A549 (cell line): ENCODE data around the gene GATA2. TPM values are rescaled to one million over a fixed set of nuclear protein-coding genes. Genes with fewer than 3 reads are reported as not detected.

Experiments used
- ATAC-seq, 2 experiments: fragments of 200-7000 bp in 1 of 2; fragments of >200 bp in 1 of 2; cut with Nextera tagmentation in 1 of 2; cut with Tn5 transposase in 1 of 2; 3 replicates each; pipeline versions ENCODE4 v1.8.0 to v1.9.1; 2018 to 2020; ENCODE audit warnings: mild to moderate bottlenecking in 1 of 2, moderate library complexity in 1 of 2
- CTCF ChIA-PET: fragments of 300-600 bp; sonication (Branson Sonifier 250); formaldehyde crosslinking; extraction: SDS; loops from one replicate; lab custom pipeline; 2021; ENCODE audit warnings: antibody characterized with exemption, inconsistent platforms; lab: Yijun Ruan, JAX
- POLR2A ChIA-PET: fragments of 350-600 bp; formaldehyde crosslinking; extraction: SDS; loops from one replicate; lab custom pipeline; 2021; ENCODE audit warnings: antibody characterized with exemption, inconsistent platforms; lab: Yijun Ruan, JAX
- DNase-seq, 2 experiments: peaks; one replicate each; pipeline versions ENCODE4 v3.0.0 to v3.0.0-alpha.2; 2011 to 2016; ENCODE audit warnings: low read depth in 1 of 2, low spot score in 1 of 2
- FAIRE-seq: peaks from 2 replicates; lab custom pipeline; 2011; peaks lifted over from hg19 to GRCh38; lab: Jason Lieb, UNC
- H3K27ac ChIP-seq, 2 experiments: fragments of >200 bp; sonication (Bioruptor Twin); formaldehyde crosslinking; 3 replicates each; pipeline ENCODE4 v1.5.1; 2016 to 2017
- H3K4me1 ChIP-seq: fragments of >200 bp; sonication (Bioruptor Twin); formaldehyde crosslinking; 3 replicates; pipeline ENCODE4 v1.6.1; 2016
- H3K4me2 ChIP-seq: fragments of >200 bp; sonication (Bioruptor Twin); formaldehyde crosslinking; 3 replicates; pipeline ENCODE4 v1.6.1; 2016
- H3K4me3 ChIP-seq: fragments of >200 bp; sonication (Bioruptor Twin); formaldehyde crosslinking; 3 replicates; pipeline ENCODE4 v1.5.1; 2016
- H3K9me3 ChIP-seq: fragments of >200 bp; sonication (Bioruptor Twin); formaldehyde crosslinking; 3 replicates; pipeline ENCODE4 v1.6.1; 2016
- CBX8 ChIP-seq: fragments of 200-600 bp; sonication (generic); IDR thresholded peaks from 2 replicates; pipeline ENCODE4 v1.6.1; 2016
- CHD2 ChIP-seq: fragments of 150-350 bp; IDR thresholded peaks from 2 replicates; pipeline ENCODE4 v1.6.1; 2014; ENCODE audit warnings: low read length; ENCODE audit not compliant: partially characterized antibody
- EHMT2 ChIP-seq: fragments of 200-600 bp; sonication (generic); IDR thresholded peaks from 2 replicates; pipeline ENCODE4 v1.6.1; 2016; ENCODE audit warnings: antibody characterized with exemption, low read depth, mild to moderate bottlenecking, moderate library complexity
- FOSB ChIP-seq: fragments of 250-450 bp; sonication (Bioruptor Pico); IDR thresholded peaks from 2 replicates; pipeline ENCODE4 v1.5.0; 2020; ENCODE audit warnings: mild to moderate bottlenecking, moderate library complexity
- FOSL2 ChIP-seq, 2 experiments: fragments of 450-650 bp in 1 of 2; fragments of >200 bp in 1 of 2; sonication (Bioruptor Twin) in 1 of 2; formaldehyde crosslinking; IDR thresholded peaks; 2 replicates each; pipeline versions ENCODE4 v1.5.0 to v1.6.1; 2016 to 2020; ENCODE audit warnings: mild to moderate bottlenecking in 1 of 2, moderate library complexity in 1 of 2
- FOXS1 ChIP-seq: fragments of 250-450 bp; sonication (Bioruptor Pico); IDR thresholded peaks from 2 replicates; pipeline ENCODE4 v1.5.0; 2020; ENCODE audit warnings: mild to moderate bottlenecking, moderate library complexity
- GATA3 ChIP-seq: IDR thresholded peaks from 2 replicates; pipeline ENCODE4 v1.6.1; 2012; ENCODE audit warnings: borderline replicate concordance
- HEYL ChIP-seq: fragments of 250-450 bp; sonication (Bioruptor Pico); IDR thresholded peaks from 2 replicates; pipeline ENCODE4 v1.8.0; 2021; ENCODE audit warnings: mild to moderate bottlenecking, moderate library complexity
- MAZ ChIP-seq: fragments of 150-350 bp; IDR thresholded peaks from 2 replicates; pipeline ENCODE4 v1.6.1; 2014; ENCODE audit warnings: antibody characterized with exemption, low read depth, low read length, borderline replicate concordance
- NPAS2 ChIP-seq: fragments of 250-450 bp; sonication (Bioruptor Pico); IDR thresholded peaks from 2 replicates; pipeline ENCODE4 v1.8.0; 2022; ENCODE audit warnings: mild to moderate bottlenecking, moderate library complexity, borderline replicate concordance
- PHF8 ChIP-seq: fragments of 200-600 bp; sonication (generic); IDR thresholded peaks from 2 replicates; pipeline ENCODE4 v1.6.1; 2016; ENCODE audit warnings: low read depth, mild to moderate bottlenecking, antibody characterized with exemption, moderate library complexity, borderline replicate concordance
- POLR2A ChIP-seq: IDR thresholded peaks from 2 replicates; pipeline ENCODE4 v1.6.1; 2012; ENCODE audit warnings: mild to moderate bottlenecking, low read length
- RAD21 ChIP-seq, 2 experiments: fragments of >200 bp in 1 of 2; sonication (Bioruptor Twin) in 1 of 2; formaldehyde crosslinking in 1 of 2; IDR thresholded peaks in 1 of 2; conservative IDR thresholded peaks in 1 of 2; 2 replicates in 1 of 2; 3 replicates in 1 of 2; pipeline ENCODE4 v1.6.1; 2012 to 2018; ENCODE audit warnings: inconsistent platforms in 1 of 2
- RARB ChIP-seq: fragments of 250-450 bp; sonication (Bioruptor Pico); IDR thresholded peaks from 2 replicates; pipeline ENCODE4 v1.8.0; 2021; ENCODE audit warnings: mild to moderate bottlenecking, moderate library complexity
- RCOR1 ChIP-seq: fragments of 150-350 bp; IDR thresholded peaks from 2 replicates; pipeline ENCODE4 v1.6.1; 2014; ENCODE audit warnings: antibody characterized with exemption, low read length, low read depth
- RFX5 ChIP-seq: fragments of 450-650 bp; IDR thresholded peaks from 2 replicates; pipeline ENCODE4 v1.7.1; 2014; ENCODE audit warnings: antibody characterized with exemption, mild to moderate bottlenecking, moderate library complexity
- RNF2 ChIP-seq: fragments of 200-600 bp; sonication (generic); IDR thresholded peaks from 2 replicates; pipeline ENCODE4 v1.6.1; 2016; ENCODE audit warnings: low read depth, mild to moderate bottlenecking, antibody characterized with exemption, moderate library complexity, borderline replicate concordance
- SMC3 ChIP-seq: fragments of >200 bp; sonication (Bioruptor Twin); formaldehyde crosslinking; IDR thresholded peaks from 3 replicates; pipeline ENCODE4 v1.6.1; 2018; ENCODE audit warnings: inconsistent platforms
- TFCP2L1 ChIP-seq: fragments of 250-450 bp; sonication (Bioruptor Pico); IDR thresholded peaks from 2 replicates; pipeline ENCODE4 v1.5.0; 2021; ENCODE audit warnings: mild to moderate bottlenecking
- ZFP36 ChIP-seq: fragments of 450-650 bp; IDR thresholded peaks from 2 replicates; pipeline ENCODE4 v1.6.1; 2014; ENCODE audit warnings: borderline replicate concordance; ENCODE audit not compliant: partially characterized antibody
- ZSCAN20 ChIP-seq: fragments of 250-450 bp; sonication (Bioruptor Pico); IDR thresholded peaks from 2 replicates; pipeline ENCODE4 v1.8.0; 2022; ENCODE audit warnings: mild to moderate bottlenecking, moderate library complexity
- WGBS: methylation state at CpG from one replicate; pipeline ENCODE4 v1.1.6; 2017; ENCODE audit errors: missing lambda C conversion rate; 5-methylcytosine and 5-hydroxymethylcytosine counted together
- polyA plus RNA-seq, 4 experiments: library from polyadenylated mRNA; depleted of rRNA in 3 of 4; stranded (reverse); fragments of >200 nt; fragmentation: RNase III in 1 of 4; extraction: RNeasy Plus Mini Kit Qiagen cat#74134 plus additional on column Dnase treatment in 1 of 4; gene quantifications; 2 replicates in 3 of 4; 3 replicates in 1 of 4; pipeline ENCODE4 v1.2.3, GENCODE V29; 2011 to 2017
- TF ChIP-seq, protein P1 (sequence below): IDR thresholded peaks from 2 replicates; pipeline ENCODE4 v1.6.1; 2012
- TF ChIP-seq, protein P2 (sequence below): IDR thresholded peaks from 2 replicates; pipeline ENCODE4 v1.6.1; 2012; ENCODE audit warnings: low read depth, borderline replicate concordance
- TF ChIP-seq, protein P3 (sequence below): IDR thresholded peaks from 2 replicates; pipeline ENCODE4 v1.6.1; 2012
- TF ChIP-seq, protein P4 (sequence below): fragments of >200 bp; sonication (Bioruptor Twin); formaldehyde crosslinking; IDR thresholded peaks from 2 replicates; pipeline ENCODE4 v1.6.1; 2016

The GATA2 gene
- polyA plus RNA-seq, 2 of the 4 experiments (the other 2 are of a cell fraction), result 0.68 to 4.9 TPM

DNA sequence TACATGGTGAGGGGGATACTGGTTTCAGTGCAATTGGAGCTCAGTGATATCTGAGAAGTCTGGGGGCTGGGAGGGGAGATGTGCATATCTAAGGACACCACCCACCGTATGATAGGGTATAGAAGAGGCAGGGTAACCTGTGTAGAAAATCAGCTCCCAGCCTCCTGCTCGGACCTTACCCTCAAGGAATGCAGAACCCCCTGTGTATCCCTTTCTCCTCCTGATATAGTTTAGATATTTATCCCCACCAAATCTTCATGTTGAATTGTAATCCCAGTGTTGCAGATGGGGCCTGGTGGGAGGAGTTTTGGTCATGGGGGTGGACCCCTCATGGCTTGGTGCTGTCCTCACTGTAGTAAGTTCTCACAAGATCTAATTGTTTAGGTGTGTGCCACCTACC, 48.2 kb upstream of the GATA2 start:
- Histone ChIP-seq H3K27ac (no peak overlapping the region), H3K4me2 (no peak overlapping the region), H3K9me3 (peaks cover 7% of the 10 kb centered on the region; the same call in 1 of the 3 replicates), H3K4me1 (no peaks in the 10 kb centered on the region), H3K4me3 (no peak overlapping the region)
- FAIRE-seq, result no peak
- DNase-seq, result no peak
- CTCF ChIA-PET, result no interaction called here
- POLR2A ChIA-PET, result no interaction called here
- TF ChIP-seq NPAS2 (CRISPR knock-in tag) (no peak), FOSL2 (IDR thresholded peaks at IDR 0.05) (no peak), FOSL2 (CRISPR knock-in tag; IDR thresholded peaks at IDR 0.05) (no peak), RAD21 (conservative IDR thresholded peaks at IDR 0.05 in 1 of 2, IDR thresholded peaks at IDR 0.05 in 1 of 2) (no peak), RARB (CRISPR knock-in tag) (no peak), GATA3 (no peak), CHD2 (no peak)
- TF ChIP-seq, protein P1, sequence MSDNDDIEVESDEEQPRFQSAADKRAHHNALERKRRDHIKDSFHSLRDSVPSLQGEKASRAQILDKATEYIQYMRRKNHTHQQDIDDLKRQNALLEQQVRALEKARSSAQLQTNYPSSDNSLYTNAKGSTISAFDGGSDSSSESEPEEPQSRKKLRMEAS, result no peak
- TF ChIP-seq, protein P2, sequence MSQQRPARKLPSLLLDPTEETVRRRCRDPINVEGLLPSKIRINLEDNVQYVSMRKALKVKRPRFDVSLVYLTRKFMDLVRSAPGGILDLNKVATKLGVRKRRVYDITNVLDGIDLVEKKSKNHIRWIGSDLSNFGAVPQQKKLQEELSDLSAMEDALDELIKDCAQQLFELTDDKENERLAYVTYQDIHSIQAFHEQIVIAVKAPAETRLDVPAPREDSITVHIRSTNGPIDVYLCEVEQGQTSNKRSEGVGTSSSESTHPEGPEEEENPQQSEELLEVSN, result no peak
- ATAC-seq, result no peak
- WGBS, result 38% methylated on average over 2 of the region's 2 CpGs

DNA sequence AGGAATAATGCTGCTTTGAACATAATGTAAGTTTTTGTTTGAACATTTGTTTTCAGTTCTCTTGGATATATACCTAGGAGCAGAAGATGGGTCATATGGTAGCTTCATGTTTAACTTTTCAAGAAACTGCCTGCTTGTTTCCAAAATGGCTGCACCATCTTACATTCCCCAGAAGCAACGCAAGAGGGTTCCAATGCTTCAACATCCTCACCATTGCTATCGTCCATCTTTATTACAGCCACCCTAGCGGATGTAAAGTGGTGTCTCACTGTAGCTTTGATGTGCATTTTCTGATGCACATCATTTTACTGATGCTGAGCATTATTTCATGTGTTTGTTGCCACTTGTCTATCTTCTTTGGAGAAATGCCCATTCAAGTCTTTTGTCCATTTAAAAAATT, 46.4 kb upstream of the GATA2 start:
- Histone ChIP-seq H3K4me2 (no peak overlapping the region), H3K4me1 (no peaks in the 10 kb centered on the region), H3K4me3 (no peak overlapping the region), H3K27ac (no peak overlapping the region), H3K9me3 (peaks cover 7% of the 10 kb centered on the region; the same call in 1 of the 3 replicates)
- TF ChIP-seq POLR2A, result no peak
- TF ChIP-seq, protein P3, sequence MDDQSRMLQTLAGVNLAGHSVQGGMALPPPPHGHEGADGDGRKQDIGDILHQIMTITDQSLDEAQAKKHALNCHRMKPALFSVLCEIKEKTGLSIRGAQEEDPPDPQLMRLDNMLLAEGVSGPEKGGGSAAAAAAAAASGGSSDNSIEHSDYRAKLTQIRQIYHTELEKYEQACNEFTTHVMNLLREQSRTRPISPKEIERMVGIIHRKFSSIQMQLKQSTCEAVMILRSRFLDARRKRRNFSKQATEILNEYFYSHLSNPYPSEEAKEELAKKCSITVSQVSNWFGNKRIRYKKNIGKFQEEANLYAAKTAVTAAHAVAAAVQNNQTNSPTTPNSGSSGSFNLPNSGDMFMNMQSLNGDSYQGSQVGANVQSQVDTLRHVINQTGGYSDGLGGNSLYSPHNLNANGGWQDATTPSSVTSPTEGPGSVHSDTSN, result no peak
- ChIA-PET POLR2A (no interaction called here), CTCF (interaction anchor here (1.2 to 1.3 kb wide), 2 partner anchors 33 to 431 kb away, joined by 3 to 7 read pairs; no protein-coding TSS in a partner anchor)
- FAIRE-seq, result no peak
- no peak for ATAC-seq
- WGBS, result 30% methylated on average over 3 of the region's 3 CpGs
- no peak for DNase-seq

DNA sequence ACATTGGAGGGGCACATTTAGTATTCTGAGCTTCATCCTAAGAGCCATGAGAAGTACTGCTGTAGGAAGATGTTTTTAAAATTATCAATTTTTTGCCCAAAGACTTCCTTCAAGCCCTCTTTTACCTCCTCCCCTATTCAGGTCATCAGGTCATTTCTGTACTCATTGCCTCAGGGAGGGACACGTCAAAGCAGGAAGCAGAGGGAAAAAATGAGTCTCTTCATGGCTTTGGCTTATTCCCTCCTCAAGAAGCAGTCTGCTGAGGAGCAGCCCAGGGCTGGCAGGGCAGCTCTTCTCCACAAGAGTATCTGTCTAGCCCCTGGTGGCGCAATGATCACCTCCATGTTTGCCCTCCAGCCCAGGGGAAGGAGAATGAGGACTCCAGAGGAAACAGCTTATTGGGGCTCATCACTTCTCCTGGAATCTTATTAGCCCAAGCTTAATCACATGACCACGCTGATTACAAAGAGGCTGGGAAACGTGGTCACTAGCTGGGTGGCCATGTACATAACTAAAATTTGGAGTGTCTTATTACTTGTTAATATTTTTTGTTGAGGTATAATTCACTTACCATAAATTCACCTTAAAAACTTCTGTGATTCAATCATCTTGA, 44.2 kb upstream of the GATA2 start:
- FAIRE-seq (no peak), ATAC-seq (no peak; a peak in 3 of 6 replicates), DNase-seq (peak in 1 of 2 experiments; percentile 23)
- H3K4me3 ChIP-seq, result no peak overlapping the region
- POLR2A ChIA-PET, result no interaction called here
- WGBS, result 35% methylated on average over 4 of the region's 4 CpGs
- H3K27ac ChIP-seq, result no peak overlapping the region
- no peak for TF ChIP-seq RCOR1
- no peak for TF ChIP-seq HEYL (CRISPR knock-in tag)
- no peak for TF ChIP-seq TFCP2L1 (CRISPR knock-in tag)
- TF ChIP-seq FOSB, result no peak
- no peak for TF ChIP-seq GATA3
- no peak for TF ChIP-seq ZSCAN20 (CRISPR knock-in tag)
- no peak for TF ChIP-seq EHMT2
- no peak for TF ChIP-seq NPAS2 (CRISPR knock-in tag)
- TF ChIP-seq, protein P4, sequence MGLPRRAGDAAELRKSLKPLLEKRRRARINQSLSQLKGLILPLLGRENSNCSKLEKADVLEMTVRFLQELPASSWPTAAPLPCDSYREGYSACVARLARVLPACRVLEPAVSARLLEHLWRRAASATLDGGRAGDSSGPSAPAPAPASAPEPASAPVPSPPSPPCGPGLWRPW, result no peak
- no peak for TF ChIP-seq MAZ
- TF ChIP-seq ZFP36, result no peak
- no peak for TF ChIP-seq CBX8
- TF ChIP-seq RFX5, result no peak
- TF ChIP-seq FOXS1 (CRISPR knock-in tag), result no peak
- no peak for TF ChIP-seq PHF8
- TF ChIP-seq RNF2, result no peak
- no peak for TF ChIP-seq SMC3
- no peaks in the 10 kb centered on the region for H3K9me3 ChIP-seq
- no peaks in the 10 kb centered on the region for H3K4me1 ChIP-seq
- CTCF ChIA-PET, result no interaction called here
- H3K4me2 ChIP-seq, result no peak overlapping the region
